HepG2 (cell line): Measurements from ENCODE around the gene MORF4L2. TPM values are rescaled to one million over a fixed set of nuclear protein-coding genes. Genes with fewer than 3 reads are reported as not detected.

Experiments used
- ATAC-seq: fragments of 200-7000 bp; cut with Tn5 transposase; 3 replicates; pipeline ENCODE4 v1.9.1; 2020; ENCODE audit warnings: mild to moderate bottlenecking, moderate library complexity
- BruUV-seq: library from RNA; stranded (reverse); fragments of 400-500 nt; replicated peaks from 2 replicates; lab custom pipeline; 2021; lab: Mats Ljungman, UMichigan
- CTCF ChIA-PET: fragments of 300-600 bp; formaldehyde crosslinking; extraction: SDS; loops from one replicate; lab custom pipeline; 2021; ENCODE audit warnings: low total read pairs, inconsistent platforms, low intra/inter-chr PET ratio; lab: Yijun Ruan, JAX
- POLR2A ChIA-PET: fragments of 350-600 bp; sonication (Branson Sonifier 250); formaldehyde crosslinking; loops from one replicate; lab custom pipeline; 2020; ENCODE audit warnings: antibody characterized with exemption, inconsistent platforms; lab: Yijun Ruan, JAX
- DNase-seq: peaks from one replicate; pipeline ENCODE4 v3.0.0-alpha.2; 2015; ENCODE audit warnings: low spot score
- FAIRE-seq: peaks from 3 replicates; lab custom pipeline; 2011; peaks lifted over from hg19 to GRCh38; lab: Jason Lieb, UNC
- H2AFZ ChIP-seq: one replicate; pipeline ENCODE4 v1.6.1; 2011; ENCODE audit warnings: low read length, inconsistent platforms
- H3K27ac ChIP-seq: fragments of 300-600 bp; 3 replicates; pipeline ENCODE4 v1.8.0; 2011; ENCODE audit warnings: mixed run types, mild to moderate bottlenecking, mixed read lengths, low read length, inconsistent platforms; ENCODE audit not compliant: insufficient read depth; ENCODE audit errors: extremely low read length
- H3K27me3 ChIP-seq, 2 experiments: fragments of 200-600 bp in 1 of 2; 2 replicates in 1 of 2; 3 replicates in 1 of 2; pipeline versions ENCODE4 v1.6.0 to v1.8.0; 2011; ENCODE audit warnings: low read length in 2 of 2, mild to moderate bottlenecking in 2 of 2, moderate library complexity in 2 of 2, inconsistent platforms in 1 of 2; ENCODE audit not compliant: insufficient read depth in 2 of 2, control insufficient read depth in 1 of 2
- H3K36me3 ChIP-seq, 2 experiments: fragments of 200-600 bp in 1 of 2; replicated peaks in 1 of 2; 2 replicates in 1 of 2; 3 replicates in 1 of 2; pipeline versions ENCODE4 v1.5.1 to v1.8.0; 2011; ENCODE audit warnings: low read length in 2 of 2, inconsistent platforms in 1 of 2; ENCODE audit not compliant: insufficient read depth in 2 of 2, control insufficient read depth in 1 of 2
- H3K4me1 ChIP-seq: 2 replicates; pipeline ENCODE4 v1.5.1; 2012; ENCODE audit warnings: low read length, inconsistent platforms; ENCODE audit not compliant: insufficient read depth
- H3K4me2 ChIP-seq: 2 replicates; pipeline ENCODE4 v1.6.0; 2011; ENCODE audit warnings: low read depth, low read length, inconsistent platforms
- H3K4me3 ChIP-seq, 3 experiments: fragments of 200-600 bp in 1 of 3; sonication (generic), shearing (Covaris generic) in 1 of 3; replicated peaks in 1 of 3; 2 replicates each; pipeline ENCODE4 v1.5.1; 2011 to 2016; ENCODE audit warnings: low read length in 3 of 3, inconsistent platforms in 2 of 3, low read depth in 2 of 3, mild to moderate bottlenecking in 2 of 3, control low read depth in 1 of 3, mixed read lengths in 1 of 3; ENCODE audit not compliant: insufficient read depth in 1 of 3
- H3K79me2 ChIP-seq: one replicate; pipeline ENCODE4 v1.6.1; 2011; ENCODE audit warnings: low read length, inconsistent platforms; ENCODE audit not compliant: insufficient read depth
- H3K9ac ChIP-seq: 2 replicates; pipeline ENCODE4 v1.6.0; 2011; ENCODE audit warnings: mild to moderate bottlenecking, low read depth, low read length, inconsistent platforms; ENCODE audit not compliant: insufficient read depth
- H3K9me3 ChIP-seq: 2 replicates; pipeline ENCODE4 v1.5.1; 2012; ENCODE audit warnings: mild to moderate bottlenecking, low read length
- H4K20me1 ChIP-seq: 2 replicates; pipeline ENCODE4 v1.6.0; 2011; ENCODE audit warnings: inconsistent platforms, mild to moderate bottlenecking, low read length, moderate library complexity; ENCODE audit not compliant: insufficient read depth
- ASH2L ChIP-seq: fragments of 300-600, 200-600 bp; sonication (generic); IDR thresholded peaks from 2 replicates; pipeline ENCODE4 v1.7.0; 2017; ENCODE audit warnings: low read depth, mild to moderate bottlenecking, moderate library complexity, mixed read lengths, low read length; ENCODE audit not compliant: insufficient read length
- ATF7 ChIP-seq, 2 experiments: fragments of 450-650 bp in 1 of 2; sonication (generic) in 1 of 2; formaldehyde crosslinking in 1 of 2; IDR thresholded peaks; 2 replicates each; pipeline versions ENCODE4 v1.4.0 to v1.6.1; 2016 to 2020; ENCODE audit warnings: antibody characterized with exemption in 1 of 2, mild to moderate bottlenecking in 1 of 2, missing genetic modification reagents in 1 of 2
- CREB1 ChIP-seq, 2 experiments: fragments of 450-650 bp in 1 of 2; IDR thresholded peaks; 2 replicates each; pipeline ENCODE4 v1.6.1; 2016 to 2017; ENCODE audit warnings: control low read depth in 1 of 2, mild to moderate bottlenecking in 1 of 2, missing compliant biosample characterization in 1 of 2, missing genetic modification characterization in 1 of 2
- FOXO1 ChIP-seq: sonication (generic); formaldehyde crosslinking; IDR thresholded peaks from 2 replicates; pipeline ENCODE4 v1.4.0; 2020; ENCODE audit warnings: missing genetic modification reagents
- MTERF4 ChIP-seq: sonication (generic); formaldehyde crosslinking; IDR thresholded peaks from 2 replicates; pipeline ENCODE4 v1.8.0; 2023; ENCODE audit warnings: mild to moderate bottlenecking, missing genetic modification reagents
- ZKSCAN5 ChIP-seq: sonication (generic); formaldehyde crosslinking; IDR thresholded peaks from 2 replicates; pipeline ENCODE4 v1.5.1; 2020; ENCODE audit warnings: mild to moderate bottlenecking, missing genetic modification reagents
- ZNF430 ChIP-seq: sonication (generic); formaldehyde crosslinking; IDR thresholded peaks from 2 replicates; pipeline ENCODE4 v1.9.0; 2021; ENCODE audit warnings: mild to moderate bottlenecking, missing genetic modification reagents
- ZNF513 ChIP-seq: sonication (generic); formaldehyde crosslinking; conservative IDR thresholded peaks from 2 replicates; pipeline ENCODE4 v1.5.0; 2020; ENCODE audit warnings: missing genetic modification reagents
- WGBS: methylation state at CpG from one replicate; pipeline ENCODE4 v1.1.6; 2017; ENCODE audit warnings: low lambda C conversion rate; 5-methylcytosine and 5-hydroxymethylcytosine counted together
- in situ Hi-C: cut with HindIII; loops from 2 replicates; pipeline ENCODE4 v1.10.0; 2017; ENCODE audit warnings: low pct_unique_long_range_greater_than_20kb; ENCODE audit not compliant: extremely low pct_ligation_motif_present
- intact Hi-C: fragments of 100-400 bp; cut with micrococcal nuclease; formaldehyde crosslinking; loops from one replicate; pipeline ENCODE4 v1.10.0; 2022; ENCODE audit not compliant: unreplicated experiment
- polyA plus RNA-seq, 8 experiments: library from polyadenylated mRNA; depleted of rRNA in 3 of 8; stranded (reverse) in 7 of 8; unstranded in 1 of 8; fragments of >200 nt; fragmentation: Illumina TruSeq in 4 of 8; extraction: Trizol in 4 of 8; gene quantifications; 2 replicates each; pipeline versions ENCODE4 v1.2.1 to v1.2.3, GENCODE V29; 2011 to 2016; ENCODE audit warnings: low read depth in 4 of 8, missing spikeins in 1 of 8, mixed read lengths in 1 of 8; ENCODE audit not compliant: insufficient read depth in 1 of 8
- total RNA-seq, 5 experiments: library from RNA; depleted of rRNA; stranded (reverse); fragments of >200 nt; fragmentation: Illumina TruSeq; extraction: Trizol; gene quantifications; 2 replicates each; pipeline ENCODE4 v1.2.3, GENCODE V29; 2016; ENCODE audit warnings: low read depth in 1 of 5

MORF4L2 gene
- total and polyA plus RNA-seq, 2 of the 13 experiments (the other 11 are each of a cell fraction or from before 2014, with no cell fraction given) = 358 to 469 TPM

- no TSS peak for BruUV-seq
- no peak overlapping the region for H3K27ac ChIP-seq
- intact Hi-C loops (no loop called here), in situ Hi-C loops (no loop called here)
- TF ChIP-seq ATF7 (IDR thresholded peaks at IDR 0.05) (peak; percentile 71), ATF7 (CRISPR knock-in tag; IDR thresholded peaks at IDR 0.05) (no peak), FOXO1 (no peak), ZNF513 (no peak), CREB1 (IDR thresholded peaks at IDR 0.05) (0 out of 2 replicates have a peak, but pooled peaks have one; percentile 2), CREB1 (CRISPR knock-in tag; IDR thresholded peaks at IDR 0.05) (no peak)
- DNase-seq (no peak), FAIRE-seq (no peak), ATAC-seq (no peak)
- no peaks in the 10 kb centered on the region for H4K20me1 ChIP-seq
- no peaks in the 10 kb centered on the region for H3K9me3 ChIP-seq
- H2AFZ ChIP-seq = no peak overlapping the region
- no peak overlapping the region for H3K9ac ChIP-seq
- H3K4me1 ChIP-seq = no peaks in the 10 kb centered on the region
- H3K4me2 ChIP-seq = no peak overlapping the region
- no peaks in the 10 kb centered on the region for H3K36me3 ChIP-seq
- ChIA-PET CTCF (no interaction called here), POLR2A (no interaction called here)
- H3K27me3 ChIP-seq = peaks cover 3% of the 10 kb centered on the region in 2 experiments; a peak in 3 of 5 replicates
- 26% methylated on average over 4 of the region's 8 CpGs for WGBS
- H3K79me2 ChIP-seq = no peaks in the 10 kb centered on the region
- no peak overlapping the region for H3K4me3 ChIP-seq
Measured at GRCh38 chrX:103730796-103731493, 44.4 kb upstream of the MORF4L2 start.

GRCh38 chrX:103730147-103730795 is 43.8 kb upstream of the MORF4L2 start:
- intact Hi-C loops = no loop called here
- TF ChIP-seq ASH2L = no peak
- no peak for TF ChIP-seq ZNF430 (CRISPR knock-in tag)
- TF ChIP-seq MTERF4 = no peak
- TF ChIP-seq ZKSCAN5 (CRISPR knock-in tag) = no peak
- TF ChIP-seq, all 625 proteins: peak for 0
- Histone ChIP-seq H3K36me3 (no peaks in the 10 kb centered on the region), H3K79me2 (no peaks in the 10 kb centered on the region), H3K4me2 (no peak overlapping the region), H3K9me3 (no peaks in the 10 kb centered on the region), H3K4me3 (no peak overlapping the region), H3K9ac (no peak overlapping the region), H3K4me1 (no peaks in the 10 kb centered on the region), H3K27me3 (peaks cover 3% of the 10 kb centered on the region in 2 experiments; a peak in 3 of 5 replicates), H4K20me1 (no peaks in the 10 kb centered on the region), H2AFZ (no peak overlapping the region), H3K27ac (no peak overlapping the region)
- in situ Hi-C loops = no loop called here
- FAIRE-seq (no peak), DNase-seq (no peak), ATAC-seq (no peak)
- ChIA-PET POLR2A (no interaction called here), CTCF (no interaction called here)
- no TSS peak for BruUV-seq
- WGBS = 0% methylated on average over 2 of the region's 3 CpGs
